ENCODE results near the gene GPHN.
"Not testable (repeated sequence)": the region's sequence is repeated elsewhere in the genome, so short reads cannot be mapped to it uniquely, and the experiment has no call there.

Gene GPHN

GRCh38 chr14:66575939-66576338, 68.0 kb downstream of the GPHN start:
- Histone ChIP-seq H3K9me3 (peaks cover 50% of the 10 kb centered on the region), H3K36me3 (0 out of 2 replicates have a peak, but pooled peaks cover 5% of the 10 kb centered on the region), H3K4me2 (no peak overlapping the region), H4K20me1 (no peaks in the 10 kb centered on the region), H3K27me3 (no peaks in the 10 kb centered on the region), H3K4me3 (no peak overlapping the region), H3K27ac (no peak overlapping the region), H3K4me1 (no peaks in the 10 kb centered on the region), H3K9ac (no peak overlapping the region)
- TF ChIP-seq Cebpa-rat (IDR thresholded peaks at IDR 0.05), result no peak

GRCh38 chr14:66587753-66588152, 79.8 kb downstream of the GPHN start:
- H3K4me1 ChIP-seq, H3K27ac ChIP-seq, H3K4me2 ChIP-seq, H3K9ac ChIP-seq, H3K27me3 ChIP-seq, H3K36me3 ChIP-seq, H3K4me3 ChIP-seq, H4K20me1 ChIP-seq: not testable (repeated sequence)
- H3K9me3 ChIP-seq, result peaks cover 20% of the 10 kb centered on the region

- no peaks in the 10 kb centered on the region for H4K20me1 ChIP-seq
- H3K36me3 ChIP-seq, result peaks cover 12% of the 10 kb centered on the region; the same call in 1 of the 2 replicates
- no peak overlapping the region for H3K4me3 ChIP-seq
- no peak overlapping the region for H3K27ac ChIP-seq
- no peaks in the 10 kb centered on the region for H3K27me3 ChIP-seq
- no peak overlapping the region for H3K4me2 ChIP-seq
- H3K9ac ChIP-seq, result no peak overlapping the region
- H3K9me3 ChIP-seq, result peaks cover 37% of the 10 kb centered on the region
- H3K4me1 ChIP-seq, result no peaks in the 10 kb centered on the region
- TF ChIP-seq Cebpa-rat (IDR thresholded peaks at IDR 0.05), result no peak
Observed at GRCh38 chr14:66595394-66595793, 87.4 kb downstream of the GPHN start.

GRCh38 chr14:66596241-66596985, 88.5 kb downstream of the GPHN start:
- H3K9me3 ChIP-seq, result peaks cover 37% of the 10 kb centered on the region
- no peak overlapping the region for H3K27ac ChIP-seq
- H3K36me3 ChIP-seq, result peaks cover 12% of the 10 kb centered on the region; the same call in 1 of the 2 replicates
- H4K20me1 ChIP-seq, result no peaks in the 10 kb centered on the region
- H3K4me3 ChIP-seq, result no peak overlapping the region
- no peaks in the 10 kb centered on the region for H3K4me1 ChIP-seq
- no peak for TF ChIP-seq Cebpa-rat (IDR thresholded peaks at IDR 0.05)
- H3K4me2 ChIP-seq, result no peak overlapping the region
- H3K9ac ChIP-seq, result no peak overlapping the region
- no peaks in the 10 kb centered on the region for H3K27me3 ChIP-seq

GRCh38 chr14:66600416-66600815, 92.5 kb downstream of the GPHN start:
- Histone ChIP-seq H3K27ac (no peak overlapping the region), H3K27me3 (no peaks in the 10 kb centered on the region), H4K20me1 (no peaks in the 10 kb centered on the region), H3K9me3 (peaks cover 22% of the 10 kb centered on the region), H3K9ac (no peak overlapping the region), H3K4me3 (no peak overlapping the region), H3K4me1 (no peaks in the 10 kb centered on the region), H3K36me3 (peaks cover 10% of the 10 kb centered on the region; the same call in 1 of the 2 replicates), H3K4me2 (no peak overlapping the region)
- TF ChIP-seq Cebpa-rat (IDR thresholded peaks at IDR 0.05), result no peak

GRCh38 chr14:66601932-66602578, 94.1 kb downstream of the GPHN start:
- Histone ChIP-seq H3K4me1 (no peaks in the 10 kb centered on the region), H3K4me3 (no peak overlapping the region), H4K20me1 (no peaks in the 10 kb centered on the region), H3K9me3 (peaks cover 6% of the 10 kb centered on the region; the same call in 1 of the 2 replicates), H3K9ac (no peak overlapping the region), H3K27me3 (no peaks in the 10 kb centered on the region), H3K27ac (no peak overlapping the region), H3K4me2 (no peak overlapping the region), H3K36me3 (no peaks in the 10 kb centered on the region)
- TF ChIP-seq Cebpa-rat (IDR thresholded peaks at IDR 0.05), result no peak

- no peak overlapping the region for H3K4me3 ChIP-seq
Observed at GRCh38 chr14:66603945-66604344, 96.0 kb downstream of the GPHN start.

GRCh38 chr14:66606826-66607225, 98.9 kb downstream of the GPHN start:
- Histone ChIP-seq H3K4me1 (no peaks in the 10 kb centered on the region), H3K9ac (no peak overlapping the region), H3K27me3 (no peaks in the 10 kb centered on the region), H3K36me3 (no peaks in the 10 kb centered on the region), H3K27ac (no peak overlapping the region), H3K4me2 (no peak overlapping the region), H3K9me3 (peaks cover 5% of the 10 kb centered on the region; the same call in 1 of the 2 replicates), H3K4me3 (no peak overlapping the region), H4K20me1 (no peaks in the 10 kb centered on the region)
- TF ChIP-seq Cebpa-rat (IDR thresholded peaks at IDR 0.05), result no peak

More at GRCh38 chr14:66603945-66604344, 96.0 kb downstream of the GPHN start:
- no peak overlapping the region for H3K4me2 ChIP-seq
- no peaks in the 10 kb centered on the region for H3K27me3 ChIP-seq
- H3K9ac ChIP-seq, result no peak overlapping the region
- H3K9me3 ChIP-seq, result no peaks in the 10 kb centered on the region
- no peaks in the 10 kb centered on the region for H3K4me1 ChIP-seq
- no peaks in the 10 kb centered on the region for H4K20me1 ChIP-seq
- H3K36me3 ChIP-seq, result no peaks in the 10 kb centered on the region
- H3K27ac ChIP-seq, result no peak overlapping the region
- TF ChIP-seq Cebpa-rat (IDR thresholded peaks at IDR 0.05), result no peak

GRCh38 chr14:66610154-66610563, 102.2 kb downstream of the GPHN start:
- Histone ChIP-seq H3K9me3 (peaks cover 5% of the 10 kb centered on the region; the same call in 1 of the 2 replicates), H3K4me2 (no peak overlapping the region), H3K4me1 (no peaks in the 10 kb centered on the region), H3K9ac (no peak overlapping the region), H3K36me3 (no peaks in the 10 kb centered on the region), H3K4me3 (no peak overlapping the region), H3K27ac (no peak overlapping the region), H4K20me1 (no peaks in the 10 kb centered on the region), H3K27me3 (no peaks in the 10 kb centered on the region)
- no peak for TF ChIP-seq Cebpa-rat (IDR thresholded peaks at IDR 0.05)

- Histone ChIP-seq H3K9ac (no peak overlapping the region), H4K20me1 (no peaks in the 10 kb centered on the region), H3K4me3 (no peak overlapping the region), H3K27me3 (no peaks in the 10 kb centered on the region), H3K9me3 (peaks cover 29% of the 10 kb centered on the region), H3K4me1 (no peaks in the 10 kb centered on the region), H3K27ac (no peak overlapping the region), H3K36me3 (0 out of 2 replicates have a peak, but pooled peaks cover 4% of the 10 kb centered on the region), H3K4me2 (no peak overlapping the region)
- TF ChIP-seq Cebpa-rat (IDR thresholded peaks at IDR 0.05), result no peak
Observed at GRCh38 chr14:66613344-66613743, 105.4 kb downstream of the GPHN start.
